Hepatocyte (in vitro differentiated cells): ENCODE data around the gene SLC9A6. TPM values are rescaled to one million over a fixed set of nuclear protein-coding genes. Genes with fewer than 3 reads are reported as not detected.

Experiments used
- DNase-seq: peaks from one replicate; pipeline ENCODE4 v3.0.0-alpha.2; 2016; ENCODE audit warnings: low spot score
- H2AFZ ChIP-seq: fragments of 200-600 bp; sonication (generic); 2 replicates; pipeline ENCODE4 v1.6.0; 2016; ENCODE audit warnings: antibody characterized with exemption, mild to moderate bottlenecking
- H3K27ac ChIP-seq: fragments of 200-600 bp; sonication (generic); 2 replicates; pipeline ENCODE4 v1.5.1; 2016; ENCODE audit warnings: mild to moderate bottlenecking
- H3K27me3 ChIP-seq: fragments of 200-600 bp; sonication (generic); 2 replicates; pipeline ENCODE4 v1.6.1; 2016
- H3K36me3 ChIP-seq: fragments of 200-600 bp; sonication (generic); replicated peaks from 2 replicates; pipeline ENCODE4 v1.5.1; 2016; ENCODE audit warnings: low read depth; ENCODE audit not compliant: insufficient read depth
- H3K4me1 ChIP-seq: fragments of 200-600 bp; sonication (generic); 2 replicates; pipeline ENCODE4 v1.5.1; 2016; ENCODE audit warnings: mild to moderate bottlenecking, moderate library complexity; ENCODE audit not compliant: insufficient read depth
- H3K4me2 ChIP-seq: fragments of 200-600 bp; sonication (generic); 2 replicates; pipeline ENCODE4 v1.6.0; 2016
- H3K4me3 ChIP-seq: fragments of 200-600 bp; sonication (generic); 2 replicates; pipeline ENCODE4 v1.5.1; 2016; ENCODE audit warnings: mild to moderate bottlenecking
- H3K79me2 ChIP-seq: fragments of 200-600 bp; sonication (generic); 2 replicates; pipeline ENCODE4 v1.6.0; 2017; ENCODE audit warnings: mild to moderate bottlenecking
- H3K9me2 ChIP-seq: fragments of 200-600 bp; sonication (generic); replicated peaks from 2 replicates; pipeline ENCODE4 v1.6.0; 2017; ENCODE audit warnings: mild to moderate bottlenecking; ENCODE audit not compliant: insufficient read depth
- H3K9me3 ChIP-seq: fragments of 200-600 bp; sonication (generic); 2 replicates; pipeline ENCODE4 v1.5.1; 2016; ENCODE audit warnings: low read depth, mild to moderate bottlenecking
- H4K20me1 ChIP-seq: fragments of 200-600 bp; sonication (generic); 2 replicates; pipeline ENCODE4 v1.6.0; 2016; ENCODE audit warnings: mild to moderate bottlenecking; ENCODE audit not compliant: insufficient read depth, poor library complexity, severe bottlenecking
- CTCF ChIP-seq: fragments of 200-600 bp; sonication (generic); IDR thresholded peaks from 2 replicates; pipeline ENCODE4 v1.5.1; 2016; ENCODE audit warnings: antibody characterized with exemption, mild to moderate bottlenecking; ENCODE audit not compliant: poor library complexity
- EZH2 ChIP-seq: fragments of 200-600 bp; sonication (generic); IDR thresholded peaks from 2 replicates; pipeline ENCODE4 v1.6.1; 2016; ENCODE audit warnings: antibody characterized with exemption, mild to moderate bottlenecking, borderline replicate concordance
- EZH2phosphoT487 ChIP-seq: fragments of 200-600 bp; sonication (generic); IDR thresholded peaks from one replicate; pipeline ENCODE4 v1.6.1; 2018; ENCODE audit warnings: antibody characterized with exemption, mild to moderate bottlenecking, low read depth, moderate library complexity; ENCODE audit not compliant: unreplicated experiment, severe bottlenecking
- WGBS: methylation state at CpG from one replicate; pipeline ENCODE4 v1.1.6; 2016; ENCODE audit warnings: low lambda C conversion rate; ENCODE audit errors: missing lambda C conversion rate; 5-methylcytosine and 5-hydroxymethylcytosine counted together
- polyA plus RNA-seq: library from polyadenylated mRNA; unstranded; fragments of >200 nt; fragmentation: Nextera tagmentation; extraction: Ambion mirVana; gene quantifications from 2 replicates; pipeline ENCODE4 v1.2.1, GENCODE V29; 2016
- total RNA-seq: library from RNA; depleted of rRNA; stranded (reverse); fragments of >200 nt; gene quantifications from 2 replicates; pipeline ENCODE4 v1.2.3, GENCODE V29; 2014

Gene SLC9A6
- total and polyA plus RNA-seq, 2 experiments from 2014 or later: 9.6 to 21.6 TPM

- no peak for DNase-seq
- no peaks in the 10 kb centered on the region for H3K79me2 ChIP-seq
- H3K4me3 ChIP-seq: no peak overlapping the region
- H3K9me3 ChIP-seq: no peaks in the 10 kb centered on the region
- H3K4me1 ChIP-seq: no peaks in the 10 kb centered on the region
- H3K27me3 ChIP-seq: no peaks in the 10 kb centered on the region
- H3K27ac ChIP-seq: no peak overlapping the region
- no peaks in the 10 kb centered on the region for H3K9me2 ChIP-seq
- H2AFZ ChIP-seq: no peak overlapping the region
- no peaks in the 10 kb centered on the region for H3K36me3 ChIP-seq
- no peak overlapping the region for H3K4me2 ChIP-seq
- 72% methylated on average over 4 of the region's 4 CpGs for WGBS
- H4K20me1 ChIP-seq: no peaks in the 10 kb centered on the region
- no peak for TF ChIP-seq EZH2
- TF ChIP-seq EZH2phosphoT487: no peak
- no peak for TF ChIP-seq CTCF
Observed at GRCh38 chrX:136032370-136032769, 47.1 kb downstream of the SLC9A6 start.

DNA sequence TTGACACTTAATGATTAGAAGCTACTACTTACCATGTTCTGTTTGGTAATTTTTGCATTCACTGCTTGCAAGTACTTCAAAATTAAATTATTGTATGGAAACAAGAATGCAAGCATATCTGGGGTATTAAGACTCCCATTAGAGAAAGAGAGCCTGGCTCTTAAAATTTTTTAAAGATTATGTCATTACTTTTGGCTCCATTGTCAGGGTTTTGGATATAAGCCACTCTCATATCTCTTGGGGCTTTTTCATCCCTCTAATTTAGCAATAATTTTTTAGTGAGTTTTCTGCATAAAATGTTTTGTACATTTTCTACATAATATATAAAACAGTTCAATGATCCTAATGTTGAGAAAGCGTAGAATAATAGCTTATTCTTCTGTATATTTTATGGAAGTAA is 49.4 kb downstream of the SLC9A6 start:
- Histone ChIP-seq H3K27ac (no peak overlapping the region), H2AFZ (no peak overlapping the region), H4K20me1 (no peaks in the 10 kb centered on the region), H3K4me3 (no peak overlapping the region), H3K27me3 (no peaks in the 10 kb centered on the region), H3K9me2 (no peaks in the 10 kb centered on the region), H3K36me3 (no peaks in the 10 kb centered on the region), H3K9me3 (no peaks in the 10 kb centered on the region), H3K4me2 (no peak overlapping the region), H3K4me1 (no peaks in the 10 kb centered on the region), H3K79me2 (no peaks in the 10 kb centered on the region)
- TF ChIP-seq EZH2 (no peak), CTCF (no peak), EZH2phosphoT487 (no peak)
- 88% methylated on average over 1 of the region's 1 CpG for WGBS
- DNase-seq: no peak

DNA sequence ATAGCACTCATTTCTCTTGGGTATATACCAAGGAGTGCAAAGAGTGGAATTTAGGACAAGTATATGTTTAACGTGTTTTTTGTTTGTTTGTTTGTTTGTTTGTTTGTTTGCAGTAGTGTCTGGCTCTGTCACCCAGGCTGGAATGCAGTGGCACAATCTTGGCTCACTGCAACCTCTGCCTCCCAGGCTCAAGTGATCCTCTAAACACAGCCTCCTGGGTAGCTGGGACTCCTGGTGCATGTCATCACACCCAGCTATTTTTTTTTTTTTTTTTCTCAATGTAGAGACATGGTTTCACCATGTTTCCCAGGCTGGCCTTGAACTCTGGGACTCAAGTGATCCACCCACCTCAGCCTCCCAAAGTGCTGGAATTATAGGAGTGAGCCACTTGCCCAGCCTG is 50.4 kb downstream of the SLC9A6 start:
- TF ChIP-seq CTCF (no peak), EZH2phosphoT487 (no peak), EZH2 (no peak)
- Histone ChIP-seq H3K9me2 (no peaks in the 10 kb centered on the region), H3K36me3 (no peaks in the 10 kb centered on the region), H3K4me2 (no peak overlapping the region), H3K9me3 (no peaks in the 10 kb centered on the region), H3K27me3 (no peaks in the 10 kb centered on the region), H3K79me2 (no peaks in the 10 kb centered on the region), H3K4me3 (no peak overlapping the region), H2AFZ (no peak overlapping the region), H4K20me1 (no peaks in the 10 kb centered on the region), H3K27ac (no peak overlapping the region), H3K4me1 (no peaks in the 10 kb centered on the region)
- WGBS: 94% methylated on average over 1 of the region's 1 CpG
- DNase-seq: no peak

GRCh38 chrX:136039485-136039884 is 54.2 kb downstream of the SLC9A6 start:
- Histone ChIP-seq H3K36me3 (no peaks in the 10 kb centered on the region), H3K4me1 (no peaks in the 10 kb centered on the region), H3K79me2 (no peaks in the 10 kb centered on the region), H3K27ac (no peak overlapping the region), H3K27me3 (no peaks in the 10 kb centered on the region), H3K9me3 (no peaks in the 10 kb centered on the region), H4K20me1 (no peaks in the 10 kb centered on the region), H2AFZ (no peak overlapping the region), H3K4me2 (no peak overlapping the region), H3K9me2 (no peaks in the 10 kb centered on the region), H3K4me3 (no peak overlapping the region)
- DNase-seq: no peak
- TF ChIP-seq EZH2: no peak
- no peak for TF ChIP-seq EZH2phosphoT487
- no peak for TF ChIP-seq CTCF
